GM23338 (cell line): Measurements from ENCODE around the gene PKD2L2. TPM values are rescaled to one million over a fixed set of nuclear protein-coding genes. Genes with fewer than 3 reads are reported as not detected.

Experiments
- ATAC-seq: fragments of 200-7000 bp; cut with Tn5 transposase; 3 replicates; pipeline ENCODE4 v1.9.1; 2020
- DNase-seq: peaks from one replicate; pipeline ENCODE4 v3.0.0-alpha.2; 2015; ENCODE audit warnings: low spot score
- H2AFZ ChIP-seq: fragments of 200-600 bp; sonication (generic); 2 replicates; pipeline ENCODE4 v1.8.0; 2016; ENCODE audit warnings: antibody characterized with exemption, mild to moderate bottlenecking, moderate library complexity
- H3F3A ChIP-seq: fragments of 200-600 bp; sonication (generic); replicated peaks from 2 replicates; pipeline ENCODE4 v1.8.0; 2017; ENCODE audit warnings: antibody characterized with exemption, mixed run types, low read depth
- H3K27ac ChIP-seq: fragments of 200-600 bp; sonication (generic); 2 replicates; pipeline ENCODE4 v1.6.1; 2016; ENCODE audit warnings: low read depth
- H3K27me3 ChIP-seq: fragments of 200-600 bp; sonication (generic); 2 replicates; pipeline ENCODE4 v1.8.0; 2016; ENCODE audit warnings: mild to moderate bottlenecking, mixed run types, moderate library complexity; ENCODE audit not compliant: insufficient read depth
- H3K36me3 ChIP-seq: fragments of 200-600 bp; sonication (generic); 2 replicates; pipeline ENCODE4 v1.8.0; 2016; ENCODE audit warnings: mild to moderate bottlenecking; ENCODE audit not compliant: insufficient read depth
- H3K4me1 ChIP-seq: fragments of 200-600 bp; sonication (generic); 2 replicates; pipeline ENCODE4 v1.8.0; 2016; ENCODE audit warnings: mild to moderate bottlenecking, moderate library complexity; ENCODE audit not compliant: insufficient read depth
- H3K4me2 ChIP-seq: fragments of 200-600 bp; sonication (generic); 2 replicates; pipeline ENCODE4 v1.7.1; 2017; ENCODE audit warnings: mixed run types
- H3K4me3 ChIP-seq: fragments of 200-600 bp; sonication (generic); 2 replicates; pipeline ENCODE4 v1.6.1; 2016; ENCODE audit warnings: mixed run types
- H3K79me2 ChIP-seq: fragments of 200-600 bp; sonication (generic); replicated peaks from 2 replicates; pipeline ENCODE4 v1.8.0; 2017; ENCODE audit warnings: mild to moderate bottlenecking; ENCODE audit not compliant: insufficient read depth
- H3K9me2 ChIP-seq: fragments of 200-600 bp; sonication (generic); 2 replicates; pipeline ENCODE4 v1.8.0; 2017; ENCODE audit not compliant: insufficient read depth
- H4K20me1 ChIP-seq: fragments of 200-600 bp; sonication (generic); replicated peaks from 2 replicates; pipeline ENCODE4 v1.8.0; 2017; ENCODE audit warnings: mild to moderate bottlenecking; ENCODE audit not compliant: insufficient read depth
- H3K27ac Mint-ChIP-seq: 2 replicates; pipeline ENCODE4 v1.8.0; 2020; ENCODE audit warnings: inconsistent platforms, mild to moderate bottlenecking, moderate library complexity, mixed read lengths
- H3K27me3 Mint-ChIP-seq: 3 replicates; pipeline ENCODE4 v1.8.0; 2022; ENCODE audit warnings: low read depth, mild to moderate bottlenecking, moderate library complexity, mixed read lengths, inconsistent platforms; ENCODE audit not compliant: insufficient read depth, poor library complexity
- H3K36me3 Mint-ChIP-seq: 3 replicates; pipeline ENCODE4 v1.8.0; 2021; ENCODE audit warnings: low read depth, mild to moderate bottlenecking, inconsistent platforms, moderate library complexity, mixed read lengths
- H3K4me1 Mint-ChIP-seq: 3 replicates; pipeline ENCODE4 v1.8.0; 2020; ENCODE audit warnings: mild to moderate bottlenecking, inconsistent platforms, mixed read lengths
- H3K4me3 Mint-ChIP-seq: 3 replicates; pipeline ENCODE4 v1.8.0; 2021; ENCODE audit warnings: moderate library complexity, mild to moderate bottlenecking, inconsistent platforms, mixed read lengths
- H3K9me3 Mint-ChIP-seq: 3 replicates; pipeline ENCODE4 v1.8.0; 2020; ENCODE audit warnings: moderate library complexity, mild to moderate bottlenecking, inconsistent platforms, mixed read lengths
- CREB1 ChIP-seq: fragments of 250-450 bp; sonication (Bioruptor Pico); IDR thresholded peaks from 2 replicates; pipeline ENCODE4 v1.5.0; 2020; ENCODE audit warnings: low read depth, mild to moderate bottlenecking, moderate library complexity
- EZH2 ChIP-seq: fragments of 200-600 bp; sonication (generic); IDR thresholded peaks from one replicate; pipeline ENCODE4 v1.8.0; 2017; ENCODE audit warnings: antibody characterized with exemption, mild to moderate bottlenecking, low read depth; ENCODE audit not compliant: unreplicated experiment
- JUNB ChIP-seq: IDR thresholded peaks from one replicate; pipeline ENCODE4 v1.6.1; 2016; ENCODE audit warnings: antibody characterized with exemption; ENCODE audit not compliant: unreplicated experiment
- NANOG ChIP-seq: IDR thresholded peaks from 2 replicates; pipeline ENCODE4 v1.6.1; 2016; ENCODE audit warnings: antibody characterized with exemption, borderline replicate concordance
- POLR2AphosphoS5 ChIP-seq: IDR thresholded peaks from 2 replicates; pipeline ENCODE4 v1.6.1; 2016; ENCODE audit warnings: antibody characterized with exemption, low read depth
- STAT1 ChIP-seq: IDR thresholded peaks from one replicate; pipeline ENCODE4 v1.6.1; 2016; ENCODE audit warnings: antibody characterized with exemption; ENCODE audit not compliant: unreplicated experiment
- ZNF331 ChIP-seq: fragments of 250-450 bp; sonication (Bioruptor Pico); IDR thresholded peaks from 2 replicates; pipeline ENCODE4 v1.5.0; 2020; ENCODE audit warnings: low read depth, mild to moderate bottlenecking, moderate library complexity
- long read RNA-seq: library from polyadenylated mRNA; unstranded; transcript quantifications from one replicate; pipeline ENCODE4 v2.0.0, GENCODE V29; 2020; ENCODE audit not compliant: unreplicated experiment
- polyA plus RNA-seq: library from polyadenylated mRNA; unstranded; fragments of >200 nt; fragmentation: Nextera tagmentation; extraction: Ambion mirVana; gene quantifications from 2 replicates; pipeline ENCODE4 v1.2.1, GENCODE V29; 2016
- total RNA-seq: library from RNA; depleted of rRNA; stranded (reverse); fragments of >200 nt; shearing (Covaris generic); gene quantifications from 2 replicates; pipeline ENCODE4 v1.2.3, GENCODE V29; 2014; rRNA removed
- TF ChIP-seq, protein P1 (sequence below): IDR thresholded peaks from one replicate; pipeline ENCODE4 v1.6.1; 2018; ENCODE audit warnings: antibody characterized with exemption; ENCODE audit not compliant: unreplicated experiment
- TF ChIP-seq, protein P2 (sequence below): IDR thresholded peaks from 2 replicates; pipeline ENCODE4 v1.6.1; 2016; ENCODE audit warnings: antibody characterized with exemption

The PKD2L2 gene
- total RNA-seq (not detected in 2 replicates), polyA plus RNA-seq (0.16 TPM in 1 of 2 replicates, not detected in the other)
- long read RNA-seq = 0 reads

DNA sequence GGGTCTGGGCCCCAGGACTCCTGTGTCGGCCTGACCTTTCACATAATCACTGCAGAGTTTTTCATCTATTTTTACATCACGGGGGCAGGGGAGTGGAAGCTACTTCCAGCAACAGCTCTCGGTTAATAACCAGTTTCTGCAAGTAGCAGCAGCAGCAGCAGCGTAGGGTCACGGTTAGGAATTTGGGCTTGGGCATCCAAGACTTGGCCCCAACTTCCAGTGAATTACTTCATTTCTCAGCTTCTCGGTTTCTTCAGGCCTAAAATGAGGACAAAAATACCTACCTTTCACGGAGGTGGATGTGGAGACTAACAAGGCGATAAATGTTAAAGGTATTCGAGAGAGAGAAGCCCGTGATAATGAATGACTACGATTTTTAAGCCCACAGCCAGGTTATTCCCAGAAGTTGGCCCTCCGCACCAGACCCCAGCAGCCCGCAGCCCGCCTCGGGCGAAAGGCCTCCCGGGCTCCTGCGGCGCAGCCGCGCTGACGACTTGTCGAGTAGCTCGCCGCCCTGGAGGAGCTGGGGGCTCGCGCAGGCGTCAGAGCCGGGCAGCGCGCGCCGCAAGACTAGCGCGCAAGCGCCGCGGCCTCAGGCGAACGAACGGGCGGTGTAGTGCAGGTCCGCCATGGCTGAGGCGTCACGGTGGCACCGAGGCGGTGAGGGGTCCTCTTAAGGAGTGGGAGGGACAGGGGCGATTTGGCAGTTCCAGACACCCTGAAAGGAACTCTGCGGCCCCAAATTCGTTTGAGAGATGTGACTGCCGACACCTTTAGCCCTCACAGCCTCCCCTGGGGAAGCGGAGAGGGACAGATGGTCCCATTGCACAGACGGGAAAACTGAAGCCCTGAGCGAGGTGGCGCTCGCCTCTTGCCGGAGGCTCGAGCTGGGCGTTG is at the start of gene PKD2L2:
Gene PKD2L2, plus strand, starts transcription at position 595 of the 897 bp plus-strand sequence. Its CDS starts 35 bp downstream, at position 630.
- no peak within 1 kb of the TSS; the same call in 1 of the 2 replicates for H3K27ac ChIP-seq
- no peaks in the 10 kb centered on the region for H4K20me1 ChIP-seq
- peak within 1 kb of the TSS; percentile 65 for H3K4me3 Mint-ChIP-seq
- no peaks in the 10 kb centered on the region for H3K36me3 ChIP-seq
- no peaks in the 10 kb centered on the region; the same call in 2 of the 3 replicates for H3K9me3 Mint-ChIP-seq
- no peaks in the 10 kb centered on the region for H3K27me3 ChIP-seq
- TF ChIP-seq NANOG (no peak), JUNB (no peak), POLR2AphosphoS5 (peak; percentile 68), ZNF331 (CRISPR knock-in tag) (no peak), CREB1 (CRISPR knock-in tag) (peak; percentile 78)
- TF ChIP-seq, protein P1, sequence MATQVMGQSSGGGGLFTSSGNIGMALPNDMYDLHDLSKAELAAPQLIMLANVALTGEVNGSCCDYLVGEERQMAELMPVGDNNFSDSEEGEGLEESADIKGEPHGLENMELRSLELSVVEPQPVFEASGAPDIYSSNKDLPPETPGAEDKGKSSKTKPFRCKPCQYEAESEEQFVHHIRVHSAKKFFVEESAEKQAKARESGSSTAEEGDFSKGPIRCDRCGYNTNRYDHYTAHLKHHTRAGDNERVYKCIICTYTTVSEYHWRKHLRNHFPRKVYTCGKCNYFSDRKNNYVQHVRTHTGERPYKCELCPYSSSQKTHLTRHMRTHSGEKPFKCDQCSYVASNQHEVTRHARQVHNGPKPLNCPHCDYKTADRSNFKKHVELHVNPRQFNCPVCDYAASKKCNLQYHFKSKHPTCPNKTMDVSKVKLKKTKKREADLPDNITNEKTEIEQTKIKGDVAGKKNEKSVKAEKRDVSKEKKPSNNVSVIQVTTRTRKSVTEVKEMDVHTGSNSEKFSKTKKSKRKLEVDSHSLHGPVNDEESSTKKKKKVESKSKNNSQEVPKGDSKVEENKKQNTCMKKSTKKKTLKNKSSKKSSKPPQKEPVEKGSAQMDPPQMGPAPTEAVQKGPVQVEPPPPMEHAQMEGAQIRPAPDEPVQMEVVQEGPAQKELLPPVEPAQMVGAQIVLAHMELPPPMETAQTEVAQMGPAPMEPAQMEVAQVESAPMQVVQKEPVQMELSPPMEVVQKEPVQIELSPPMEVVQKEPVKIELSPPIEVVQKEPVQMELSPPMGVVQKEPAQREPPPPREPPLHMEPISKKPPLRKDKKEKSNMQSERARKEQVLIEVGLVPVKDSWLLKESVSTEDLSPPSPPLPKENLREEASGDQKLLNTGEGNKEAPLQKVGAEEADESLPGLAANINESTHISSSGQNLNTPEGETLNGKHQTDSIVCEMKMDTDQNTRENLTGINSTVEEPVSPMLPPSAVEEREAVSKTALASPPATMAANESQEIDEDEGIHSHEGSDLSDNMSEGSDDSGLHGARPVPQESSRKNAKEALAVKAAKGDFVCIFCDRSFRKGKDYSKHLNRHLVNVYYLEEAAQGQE = no peak
- peaks cover 13% of the 10 kb centered on the region; the same call in 2 of the 3 replicates for H3K4me1 Mint-ChIP-seq
- H3K9me2 ChIP-seq = no peaks in the 10 kb centered on the region
- H3K27me3 Mint-ChIP-seq = peaks cover 3% of the 10 kb centered on the region
- peaks cover 16% of the 10 kb centered on the region for H3K4me1 ChIP-seq
- DNase-seq = peak; percentile 94
- H3K4me2 ChIP-seq = peak within 1 kb of the TSS; percentile 76
- H3K27ac Mint-ChIP-seq = peak within 1 kb of the TSS; percentile 26; the same call in 1 of the 2 replicates
- no peaks in the 10 kb centered on the region for H3K79me2 ChIP-seq
- peak within 1 kb of the TSS; percentile 99 for H2AFZ ChIP-seq
- no peaks in the 10 kb centered on the region for H3K36me3 Mint-ChIP-seq
- peaks cover 7% of the 10 kb centered on the region; the same call in 1 of the 2 replicates for H3F3A ChIP-seq
- H3K4me3 ChIP-seq = peak within 1 kb of the TSS; percentile 52
- ATAC-seq = peak; percentile 98

DNA sequence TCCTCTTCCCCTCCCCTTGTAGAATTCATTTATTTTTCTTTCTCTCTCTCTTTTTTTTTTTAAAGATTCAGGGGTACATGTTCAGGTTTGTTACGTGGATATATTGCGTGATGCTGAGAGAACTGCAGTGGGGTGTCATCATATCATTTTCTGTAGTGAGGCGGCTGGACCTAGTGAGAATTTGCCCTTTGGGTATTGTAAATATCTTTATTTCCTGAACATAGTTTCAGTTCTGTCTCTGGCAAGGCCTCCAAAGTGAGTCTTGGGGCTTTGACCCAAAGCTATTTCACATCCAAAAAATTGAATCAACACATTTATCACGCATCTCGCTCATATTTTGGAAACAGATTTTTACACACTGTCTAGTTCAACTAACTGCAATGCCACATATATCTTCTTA is 47.0 kb upstream of the PKD2L2 start:
- Histone ChIP-seq H3K4me1 (peaks cover 3% of the 10 kb centered on the region; the same call in 1 of the 2 replicates), H3K36me3 (no peaks in the 10 kb centered on the region), H3K4me2 (no peak overlapping the region), H2AFZ (no peak overlapping the region), H3F3A (no peaks in the 10 kb centered on the region), H3K9me2 (no peaks in the 10 kb centered on the region), H3K79me2 (no peaks in the 10 kb centered on the region), H3K27ac (no peak overlapping the region), H3K4me3 (no peak overlapping the region), H3K27me3 (no peaks in the 10 kb centered on the region), H4K20me1 (no peaks in the 10 kb centered on the region)
- Mint-ChIP-seq H3K9me3 (no peaks in the 10 kb centered on the region), H3K4me1 (no peaks in the 10 kb centered on the region; the same call in 2 of the 3 replicates), H3K27ac (no peak overlapping the region), H3K27me3 (no peaks in the 10 kb centered on the region), H3K36me3 (no peaks in the 10 kb centered on the region), H3K4me3 (no peak overlapping the region)
- no peak for ATAC-seq
- DNase-seq = no peak
- TF ChIP-seq CREB1 (CRISPR knock-in tag) (no peak), EZH2 (no peak), STAT1 (no peak), NANOG (no peak), JUNB (no peak), POLR2AphosphoS5 (no peak)
- TF ChIP-seq, protein P1 = no peak
- TF ChIP-seq, protein P2, sequence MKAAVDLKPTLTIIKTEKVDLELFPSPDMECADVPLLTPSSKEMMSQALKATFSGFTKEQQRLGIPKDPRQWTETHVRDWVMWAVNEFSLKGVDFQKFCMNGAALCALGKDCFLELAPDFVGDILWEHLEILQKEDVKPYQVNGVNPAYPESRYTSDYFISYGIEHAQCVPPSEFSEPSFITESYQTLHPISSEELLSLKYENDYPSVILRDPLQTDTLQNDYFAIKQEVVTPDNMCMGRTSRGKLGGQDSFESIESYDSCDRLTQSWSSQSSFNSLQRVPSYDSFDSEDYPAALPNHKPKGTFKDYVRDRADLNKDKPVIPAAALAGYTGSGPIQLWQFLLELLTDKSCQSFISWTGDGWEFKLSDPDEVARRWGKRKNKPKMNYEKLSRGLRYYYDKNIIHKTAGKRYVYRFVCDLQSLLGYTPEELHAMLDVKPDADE = no peak
